Large intestine (tissue), 3 donors: ENCODE data around the gene LRRC8E. TPM values are rescaled to one million over a fixed set of nuclear protein-coding genes. Genes with fewer than 3 reads are reported as not detected.

Source experiments
- DNase-seq, 2 donors: peaks; one replicate each; pipeline versions ENCODE4 v3.0.0 to v3.0.0-alpha.2; 2013
- H3K27ac ChIP-seq: one replicate; pipeline ENCODE4 v1.5.1; 2013; ENCODE audit warnings: low read length
- H3K27me3 ChIP-seq: 2 replicates; pipeline ENCODE4 v1.6.1; 2013; ENCODE audit warnings: low read length; ENCODE audit not compliant: control insufficient read depth, insufficient read depth
- H3K36me3 ChIP-seq: 2 replicates; pipeline ENCODE4 v1.6.1; 2013; ENCODE audit warnings: low read length; ENCODE audit not compliant: control insufficient read depth, insufficient read depth
- H3K4me1 ChIP-seq: one replicate; pipeline ENCODE4 v1.6.1; 2013; ENCODE audit warnings: low read length; ENCODE audit not compliant: control insufficient read depth, insufficient read depth
- H3K4me3 ChIP-seq: one replicate; pipeline ENCODE4 v1.5.1; 2013; ENCODE audit warnings: low read length
- H3K9me3 ChIP-seq: one replicate; pipeline ENCODE4 v1.6.1; 2013; ENCODE audit warnings: mild to moderate bottlenecking, low read depth, low read length, moderate library complexity; ENCODE audit not compliant: control insufficient read depth
- WGBS: methylation state at CpG from one replicate; pipeline ENCODE4 v1.1.5; 2013; ENCODE audit warnings: low lambda C conversion rate; ENCODE audit not compliant: insufficient coverage; 5-methylcytosine and 5-hydroxymethylcytosine counted together
- polyA plus RNA-seq: library from polyadenylated mRNA; unstranded; fragments of 120-200 nt; gene quantifications from one replicate; pipeline ENCODE4 v1.2.1, GENCODE V29; 2013

LRRC8E gene
- polyA plus RNA-seq, 1 donor: 0.31 TPM

GRCh38 chr19:7861619-7862412, 26.5 kb upstream of the LRRC8E start:
- no peak overlapping the region for H3K27ac ChIP-seq
- WGBS: no CpG with 5 or more reads among the region's 63 CpGs
- peak overlapping the region; percentile 32 for H3K4me3 ChIP-seq
- H3K27me3 ChIP-seq: peaks cover 55% of the 10 kb centered on the region
- H3K36me3 ChIP-seq: peaks cover 12% of the 10 kb centered on the region
- peaks cover 22% of the 10 kb centered on the region for H3K4me1 ChIP-seq
- peaks cover 17% of the 10 kb centered on the region for H3K9me3 ChIP-seq
- DNase-seq: no peak

GRCh38 chr19:7862413-7862951, 25.8 kb upstream of the LRRC8E start:
- H3K27ac ChIP-seq: no peak overlapping the region
- H3K27me3 ChIP-seq: peaks cover 61% of the 10 kb centered on the region
- no CpG with 5 or more reads among the region's 67 CpGs for WGBS
- peaks cover 17% of the 10 kb centered on the region for H3K9me3 ChIP-seq
- DNase-seq: peak; percentile 71 to 75
- H3K4me3 ChIP-seq: peak overlapping the region; percentile 32
- peaks cover 22% of the 10 kb centered on the region for H3K4me1 ChIP-seq
- peaks cover 12% of the 10 kb centered on the region for H3K36me3 ChIP-seq

- Histone ChIP-seq H3K4me1 (peaks cover 18% of the 10 kb centered on the region), H3K27ac (no peak overlapping the region), H3K36me3 (peaks cover 12% of the 10 kb centered on the region), H3K9me3 (peaks cover 17% of the 10 kb centered on the region), H3K4me3 (no peak overlapping the region), H3K27me3 (peaks cover 63% of the 10 kb centered on the region)
- WGBS: no CpG with 5 or more reads among the region's 83 CpGs
- DNase-seq: no peak
Measured at GRCh38 chr19:7863157-7863970, 24.9 kb upstream of the LRRC8E start.

GRCh38 chr19:7863971-7864689, 24.2 kb upstream of the LRRC8E start:
- peaks cover 21% of the 10 kb centered on the region for H3K4me1 ChIP-seq
- peaks cover 63% of the 10 kb centered on the region for H3K27me3 ChIP-seq
- H3K27ac ChIP-seq: no peak overlapping the region
- no CpG with 5 or more reads among the region's 21 CpGs for WGBS
- peaks cover 12% of the 10 kb centered on the region for H3K36me3 ChIP-seq
- DNase-seq: no peak
- peaks cover 17% of the 10 kb centered on the region for H3K9me3 ChIP-seq
- H3K4me3 ChIP-seq: no peak overlapping the region

- peaks cover 63% of the 10 kb centered on the region for H3K27me3 ChIP-seq
- WGBS: no CpG with 5 or more reads among the region's 18 CpGs
- no peak for DNase-seq
Measured at GRCh38 chr19:7864690-7865074, 23.6 kb upstream of the LRRC8E start.

GRCh38 chr19:7865262-7865911, 22.9 kb upstream of the LRRC8E start:
- Histone ChIP-seq H3K36me3 (peaks cover 2% of the 10 kb centered on the region), H3K4me3 (no peak overlapping the region), H3K9me3 (peaks cover 17% of the 10 kb centered on the region), H3K27me3 (peaks cover 62% of the 10 kb centered on the region), H3K4me1 (peaks cover 24% of the 10 kb centered on the region), H3K27ac (no peak overlapping the region)
- no peak for DNase-seq
- no CpG with 5 or more reads among the region's 10 CpGs for WGBS

More at GRCh38 chr19:7864690-7865074, 23.6 kb upstream of the LRRC8E start:
- no peak overlapping the region for H3K27ac ChIP-seq
- no peak overlapping the region for H3K4me3 ChIP-seq
- peaks cover 21% of the 10 kb centered on the region for H3K4me1 ChIP-seq
- H3K36me3 ChIP-seq: peaks cover 6% of the 10 kb centered on the region
- peaks cover 17% of the 10 kb centered on the region for H3K9me3 ChIP-seq

GRCh38 chr19:7866399-7867091, 21.8 kb upstream of the LRRC8E start:
- no peak for DNase-seq
- no peaks in the 10 kb centered on the region for H3K36me3 ChIP-seq
- peaks cover 51% of the 10 kb centered on the region for H3K27me3 ChIP-seq
- no CpG with 5 or more reads among the region's 12 CpGs for WGBS
- H3K9me3 ChIP-seq: peaks cover 19% of the 10 kb centered on the region
- peaks cover 24% of the 10 kb centered on the region for H3K4me1 ChIP-seq
- no peak overlapping the region for H3K4me3 ChIP-seq
- H3K27ac ChIP-seq: no peak overlapping the region

- Histone ChIP-seq H3K4me1 (peaks cover 24% of the 10 kb centered on the region), H3K27ac (no peak overlapping the region), H3K9me3 (peaks cover 20% of the 10 kb centered on the region), H3K36me3 (no peaks in the 10 kb centered on the region), H3K27me3 (peaks cover 48% of the 10 kb centered on the region), H3K4me3 (no peak overlapping the region)
- no CpG with 5 or more reads among the region's 9 CpGs for WGBS
- no peak for DNase-seq
Measured at GRCh38 chr19:7867092-7867844, 21.0 kb upstream of the LRRC8E start.

GRCh38 chr19:7868326-7868670, 20.0 kb upstream of the LRRC8E start:
- no peak for DNase-seq
- H3K4me3 ChIP-seq: peak overlapping the region; percentile 41
- H3K27ac ChIP-seq: no peak overlapping the region
- peaks cover 19% of the 10 kb centered on the region for H3K9me3 ChIP-seq
- no CpG with 5 or more reads among the region's 21 CpGs for WGBS
- peaks cover 24% of the 10 kb centered on the region for H3K4me1 ChIP-seq
- H3K36me3 ChIP-seq: no peaks in the 10 kb centered on the region
- H3K27me3 ChIP-seq: peaks cover 54% of the 10 kb centered on the region
